SW 1271 (cell line): ENCODE data around the gene SATB1.
"Not testable (repeated sequence)": the region's sequence is repeated elsewhere in the genome, so short reads cannot be mapped to it uniquely, and the experiment has no call there.

Experiments
- DNase-seq, 2 experiments: peaks; one replicate each; lab custom pipeline; 2025; lab: John Stamatoyannopoulos, UW

Gene SATB1

GRCh38 chr3:18424729-18425640 lies at the start of gene SATB1:
Gene SATB1 (minus strand): TSS chr3:18425339. CDS start chr3:18420967, 4,372 bp downstream.
- peak; percentile 20 to 35 for DNase-seq

- DNase-seq = no peak
Observed at GRCh38 chr3:18474202-18474601, 49.1 kb upstream of the SATB1 start.

- no peak for DNase-seq
Observed at GRCh38 chr3:18469775-18470174, 44.6 kb upstream of the SATB1 start.

GRCh38 chr3:18466136-18466535 lies 41.0 kb upstream of the SATB1 start:
- no peak for DNase-seq

GRCh38 chr3:18454766-18455165 lies 29.6 kb upstream of the SATB1 start:
- no peak for DNase-seq

- not testable (repeated sequence) for DNase-seq
Observed at GRCh38 chr3:18449618-18450017, 24.5 kb upstream of the SATB1 start.

GRCh38 chr3:18447720-18448119 lies 22.6 kb upstream of the SATB1 start:
- no peak for DNase-seq

- DNase-seq = no peak
Observed at GRCh38 chr3:18446149-18446825, 21.1 kb upstream of the SATB1 start.

GRCh38 chr3:18445401-18446148 lies 20.4 kb upstream of the SATB1 start:
- DNase-seq = no peak

- DNase-seq = peak; percentile 24 to 46
Observed at GRCh38 chr3:18444595-18445400, 19.7 kb upstream of the SATB1 start.

- DNase-seq = no peak
Observed at GRCh38 chr3:18443665-18444594, 18.8 kb upstream of the SATB1 start.

GRCh38 chr3:18442756-18443664 lies 17.9 kb upstream of the SATB1 start:
- DNase-seq = no peak

- no peak for DNase-seq
Observed at GRCh38 chr3:18441551-18441950, 16.4 kb upstream of the SATB1 start.

GRCh38 chr3:18440066-18440722 lies 15.1 kb upstream of the SATB1 start:
- DNase-seq = peak in 1 of 2 experiments; percentile 12

- DNase-seq = no peak
Observed at GRCh38 chr3:18439281-18439680, 14.1 kb upstream of the SATB1 start.

GRCh38 chr3:18438586-18438985 lies 13.4 kb upstream of the SATB1 start:
- DNase-seq = no peak

GRCh38 chr3:18436213-18436612 lies 11.1 kb upstream of the SATB1 start:
- no peak for DNase-seq

- no peak for DNase-seq
Observed at GRCh38 chr3:18434711-18435110, 9.6 kb upstream of the SATB1 start.

- no peak for DNase-seq
Observed at GRCh38 chr3:18432752-18433151, 7.6 kb upstream of the SATB1 start.
